ENCODE data around the gene DNAJC8.

DNA sequence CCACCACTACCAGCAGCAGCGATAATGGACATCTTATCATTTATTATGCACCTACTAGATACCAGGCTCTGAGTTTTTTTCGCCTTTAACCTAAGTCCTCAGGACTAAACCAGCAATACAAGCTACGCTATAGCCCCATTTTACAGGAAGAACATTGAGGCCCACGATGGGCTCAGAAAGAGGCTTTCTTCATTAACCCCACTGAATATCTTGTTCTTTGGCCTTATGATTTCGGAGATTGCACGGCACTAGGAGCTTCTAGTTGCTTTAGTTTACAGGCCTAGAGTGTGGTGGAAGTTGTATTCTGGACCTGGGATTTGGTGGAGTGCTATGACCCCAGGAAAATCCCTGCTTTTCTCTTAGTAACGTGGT lies 28.0 kb upstream of the DNAJC8 start:
- TF ChIP-seq, protein P1, sequence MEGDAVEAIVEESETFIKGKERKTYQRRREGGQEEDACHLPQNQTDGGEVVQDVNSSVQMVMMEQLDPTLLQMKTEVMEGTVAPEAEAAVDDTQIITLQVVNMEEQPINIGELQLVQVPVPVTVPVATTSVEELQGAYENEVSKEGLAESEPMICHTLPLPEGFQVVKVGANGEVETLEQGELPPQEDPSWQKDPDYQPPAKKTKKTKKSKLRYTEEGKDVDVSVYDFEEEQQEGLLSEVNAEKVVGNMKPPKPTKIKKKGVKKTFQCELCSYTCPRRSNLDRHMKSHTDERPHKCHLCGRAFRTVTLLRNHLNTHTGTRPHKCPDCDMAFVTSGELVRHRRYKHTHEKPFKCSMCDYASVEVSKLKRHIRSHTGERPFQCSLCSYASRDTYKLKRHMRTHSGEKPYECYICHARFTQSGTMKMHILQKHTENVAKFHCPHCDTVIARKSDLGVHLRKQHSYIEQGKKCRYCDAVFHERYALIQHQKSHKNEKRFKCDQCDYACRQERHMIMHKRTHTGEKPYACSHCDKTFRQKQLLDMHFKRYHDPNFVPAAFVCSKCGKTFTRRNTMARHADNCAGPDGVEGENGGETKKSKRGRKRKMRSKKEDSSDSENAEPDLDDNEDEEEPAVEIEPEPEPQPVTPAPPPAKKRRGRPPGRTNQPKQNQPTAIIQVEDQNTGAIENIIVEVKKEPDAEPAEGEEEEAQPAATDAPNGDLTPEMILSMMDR (IDR thresholded peaks at IDR 0.05; ENCODE audit: borderline replicate concordance, extremely low read depth, low read length, poor library complexity, severe bottlenecking), result no peak
- TF ChIP-seq EZH2 (IDR thresholded peaks at IDR 0.05; ENCODE audit: borderline replicate concordance, low read depth, low read length, severe bottlenecking), result no peak

All from DND-41 (cell line).